ENCODE data around the gene CCT7. TPM values are rescaled to one million over a fixed set of nuclear protein-coding genes. Genes with fewer than 3 reads are reported as not detected.
A peak's percentile ranks its signal among the peaks of the same experiment; 100 is the strongest.

Gene CCT7
- total and polyA plus RNA-seq, 10 donors, result 112 to 184 (median 150) TPM

DNA sequence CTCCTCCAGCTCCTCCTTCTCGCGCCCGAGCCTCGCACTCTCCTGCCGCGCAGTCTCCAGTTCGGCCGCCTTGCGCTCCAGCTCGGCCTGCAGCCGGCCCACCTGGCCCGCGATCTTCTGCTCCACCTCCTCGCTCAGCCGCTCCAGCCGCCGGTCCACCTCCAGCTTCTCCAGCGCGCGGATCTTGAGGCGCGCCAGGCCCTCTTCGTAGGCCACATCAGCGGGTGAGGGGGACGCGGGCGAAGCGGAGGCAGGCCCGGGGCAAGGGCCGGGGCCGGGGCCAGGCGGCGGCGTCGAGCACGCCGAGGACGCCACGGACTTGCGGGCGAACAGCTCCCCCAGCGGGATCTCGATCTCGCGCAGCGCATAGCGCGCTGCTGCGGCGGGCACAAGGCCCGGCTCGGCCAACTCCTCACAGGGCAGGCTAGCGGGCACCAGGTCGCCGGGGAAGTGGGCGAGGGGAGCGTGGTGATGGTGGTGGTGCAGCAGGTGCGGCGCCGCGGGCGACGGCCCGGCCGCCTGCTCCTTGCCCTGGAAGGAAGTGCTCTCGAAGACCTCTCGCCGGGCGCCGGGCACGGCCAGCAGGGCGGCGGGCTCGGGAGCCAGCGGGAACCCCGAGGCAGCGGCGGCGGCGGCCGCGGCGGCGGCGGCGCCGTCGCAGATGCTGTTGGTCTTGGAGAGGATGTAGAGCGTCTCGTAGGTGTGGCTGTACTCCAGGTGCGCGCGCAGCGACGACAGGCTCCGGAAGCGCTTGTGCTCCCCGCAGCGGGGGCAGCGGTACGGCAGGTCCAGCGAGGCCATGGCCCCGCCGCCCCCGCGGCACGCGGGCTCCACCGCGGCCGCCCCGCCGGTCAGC, 35.0 kb downstream of the CCT7 start:
- H3K27me3 ChIP-seq (replicated peaks in 1 of 7), result peaks cover 0 to 26% (median 0%) of the 10 kb centered on the region in 7 donors
- intact Hi-C loops (cut with DNase I; ENCODE audit: low total_unique reads), result no loop called here
- 26 to 64% (median 34%) methylated on average over 64 to 113 of the region's 113 CpGs for WGBS, 5 donors
- DNase-seq, result peak; percentile 89
- H3K27ac ChIP-seq, result peak overlapping the region in 3 of 8 donors; percentile 40 to 60 (median 54)
- H3K36me3 ChIP-seq, result peaks cover 0 to 48% (median 3%) of the 10 kb centered on the region in 6 donors
- peak overlapping the region in 7 of 8 donors; percentile 17 to 61 (median 23) for H3K4me3 ChIP-seq
- peak in 1 of 3 donors; percentile 35 for TF ChIP-seq POLR2AphosphoS5 (IDR thresholded peaks at IDR 0.05)
- TF ChIP-seq POLR2A (IDR thresholded peaks at IDR 0.05), result no peak
- TF ChIP-seq, protein P1, sequence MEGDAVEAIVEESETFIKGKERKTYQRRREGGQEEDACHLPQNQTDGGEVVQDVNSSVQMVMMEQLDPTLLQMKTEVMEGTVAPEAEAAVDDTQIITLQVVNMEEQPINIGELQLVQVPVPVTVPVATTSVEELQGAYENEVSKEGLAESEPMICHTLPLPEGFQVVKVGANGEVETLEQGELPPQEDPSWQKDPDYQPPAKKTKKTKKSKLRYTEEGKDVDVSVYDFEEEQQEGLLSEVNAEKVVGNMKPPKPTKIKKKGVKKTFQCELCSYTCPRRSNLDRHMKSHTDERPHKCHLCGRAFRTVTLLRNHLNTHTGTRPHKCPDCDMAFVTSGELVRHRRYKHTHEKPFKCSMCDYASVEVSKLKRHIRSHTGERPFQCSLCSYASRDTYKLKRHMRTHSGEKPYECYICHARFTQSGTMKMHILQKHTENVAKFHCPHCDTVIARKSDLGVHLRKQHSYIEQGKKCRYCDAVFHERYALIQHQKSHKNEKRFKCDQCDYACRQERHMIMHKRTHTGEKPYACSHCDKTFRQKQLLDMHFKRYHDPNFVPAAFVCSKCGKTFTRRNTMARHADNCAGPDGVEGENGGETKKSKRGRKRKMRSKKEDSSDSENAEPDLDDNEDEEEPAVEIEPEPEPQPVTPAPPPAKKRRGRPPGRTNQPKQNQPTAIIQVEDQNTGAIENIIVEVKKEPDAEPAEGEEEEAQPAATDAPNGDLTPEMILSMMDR (IDR thresholded peaks at IDR 0.05 in 8 of 11, conservative IDR thresholded peaks at IDR 0.05 in 3 of 11), result peak in 2 of 11 experiments; percentile 26 to 30
- no peaks in the 10 kb centered on the region for H3K9me3 ChIP-seq
- peaks cover 0 to 16% (median 7%) of the 10 kb centered on the region in 6 donors for H3K4me1 ChIP-seq

DNA sequence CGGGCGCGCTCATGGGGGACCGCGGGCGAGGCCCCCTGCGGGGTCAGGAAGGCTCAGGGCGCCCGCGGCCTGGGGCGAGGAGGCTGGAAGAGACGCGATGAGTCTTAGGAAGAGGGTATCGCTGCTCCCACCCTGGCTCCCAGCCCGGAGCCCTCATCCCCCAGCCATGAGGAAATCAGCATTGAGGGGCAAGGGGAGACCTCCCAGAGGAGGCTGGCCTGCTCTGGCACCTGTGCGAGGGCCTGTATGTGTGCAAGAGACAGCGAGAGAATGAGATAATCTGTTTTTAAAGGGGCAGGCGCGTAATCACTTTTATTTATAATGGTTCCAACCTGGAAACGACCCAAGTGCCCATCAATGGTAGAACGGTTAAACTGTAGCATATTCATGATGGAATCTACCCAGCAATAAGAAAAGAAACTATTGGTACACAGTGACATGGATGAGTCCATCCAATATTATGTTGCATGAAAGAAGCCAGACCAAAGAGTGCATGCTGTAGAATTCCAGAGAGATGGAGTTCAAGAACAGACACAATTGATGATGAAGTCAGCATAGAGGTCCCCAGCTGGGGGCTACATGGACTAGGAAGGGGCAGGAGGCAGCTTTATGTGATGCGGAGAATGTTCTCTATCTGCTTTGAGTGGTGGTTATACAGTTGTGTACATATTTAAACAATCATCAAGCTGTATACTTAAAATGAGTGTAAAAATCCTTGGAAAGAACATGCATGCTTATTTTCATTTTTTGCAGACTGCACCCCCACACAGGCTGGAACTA, 35.8 kb downstream of the CCT7 start:
- Histone ChIP-seq H3K9me3 (no peaks in the 10 kb centered on the region), H3K27me3 (replicated peaks in 1 of 7) (peaks cover 0 to 26% (median 0%) of the 10 kb centered on the region in 7 donors), H3K4me1 (peaks cover 0 to 16% (median 7%) of the 10 kb centered on the region in 6 donors), H3K27ac (peak overlapping the region in 3 of 8 donors; percentile 40 to 60 (median 54)), H3K36me3 (peaks cover 0 to 40% (median 0%) of the 10 kb centered on the region in 6 donors), H3K4me3 (peak overlapping the region in 5 of 8 donors; percentile 20 to 61 (median 30))
- intact Hi-C loops (cut with DNase I; ENCODE audit: low total_unique reads), result no loop called here
- 42 to 73% (median 49%) methylated on average over 7 to 22 of the region's 22 CpGs for WGBS, 5 donors
- DNase-seq, result no peak
- TF ChIP-seq POLR2A (IDR thresholded peaks at IDR 0.05) (no peak), POLR2AphosphoS5 (IDR thresholded peaks at IDR 0.05) (no peak)
- TF ChIP-seq, protein P1 (IDR thresholded peaks at IDR 0.05 in 8 of 11, conservative IDR thresholded peaks at IDR 0.05 in 3 of 11), result no peak

DNA sequence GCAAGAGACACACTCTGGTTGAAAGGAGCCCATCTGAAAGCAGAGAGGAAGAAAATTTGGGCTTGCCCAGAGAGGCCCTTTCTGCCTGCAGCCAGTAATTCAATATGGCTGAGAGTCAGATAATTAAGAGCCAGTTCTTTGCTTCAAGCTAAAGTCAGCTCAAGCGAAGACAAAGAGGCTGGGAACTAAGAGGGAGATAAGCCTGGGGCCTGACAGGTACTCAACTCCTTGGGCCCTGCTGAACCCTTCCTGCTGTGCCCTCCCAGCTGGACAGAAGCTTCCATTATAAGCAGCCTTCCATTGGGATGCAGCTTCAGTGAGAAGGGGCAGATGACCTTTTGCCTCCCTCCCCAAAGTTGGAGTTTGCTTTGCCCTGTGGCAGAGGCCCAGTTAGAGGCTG, 38.2 kb downstream of the CCT7 start:
- intact Hi-C loops (cut with DNase I; ENCODE audit: low total_unique reads), result no loop called here
- TF ChIP-seq, protein P1 (IDR thresholded peaks at IDR 0.05 in 8 of 11, conservative IDR thresholded peaks at IDR 0.05 in 3 of 11), result no peak
- no peak for TF ChIP-seq POLR2A (IDR thresholded peaks at IDR 0.05)
- no peak for TF ChIP-seq POLR2AphosphoS5 (IDR thresholded peaks at IDR 0.05)
- Histone ChIP-seq H3K4me3 (no peak overlapping the region), H3K9me3 (no peaks in the 10 kb centered on the region), H3K4me1 (peaks cover 0 to 16% (median 7%) of the 10 kb centered on the region in 6 donors), H3K36me3 (peaks cover 0 to 22% (median 0%) of the 10 kb centered on the region in 6 donors), H3K27ac (no peak overlapping the region), H3K27me3 (replicated peaks in 1 of 7) (peaks cover 0 to 22% (median 0%) of the 10 kb centered on the region in 7 donors)
- no peak for DNase-seq
- 77 to 100% (median 85%) methylated on average over 1 of the region's 1 CpG for WGBS, 5 donors
